ENCODE measurements around the gene PRUNE2. TPM values are rescaled to one million over a fixed set of nuclear protein-coding genes. Genes with fewer than 3 reads are reported as not detected.

PRUNE2 gene
- total RNA-seq, 1 experiment from 2014 or later, result 0.59 TPM

GRCh38 chr9:76581731-76582130 is 324.2 kb downstream of the PRUNE2 start:
- DNase-seq (ENCODE audit: low read depth, low spot score) (no peak), ATAC-seq (no peak)
- BruUV-seq (replicated peaks), result no TSS peak
- Histone ChIP-seq H2AFZ (ENCODE audit: low read depth, low read length, poor library complexity, severe bottlenecking) (no peak overlapping the region), H3K9ac (ENCODE audit: low read length) (no peak overlapping the region), H3K4me2 (ENCODE audit: low read length) (no peak overlapping the region), H3K4me3 (replicated peaks in 1 of 2; ENCODE audit: low read depth in 1 of 2, low read length in 2 of 2) (no peak overlapping the region), H3K36me3 (ENCODE audit: control insufficient read depth in 1 of 2, insufficient read depth in 2 of 2, low read length in 2 of 2) (no peaks in the 10 kb centered on the region), H3K79me2 (ENCODE audit: insufficient read depth, low read length) (no peaks in the 10 kb centered on the region), H3K9me3 (ENCODE audit: control insufficient read depth in 1 of 2, insufficient read depth in 1 of 2, low read depth in 1 of 2, low read length in 2 of 2) (no peaks in the 10 kb centered on the region), H3K9me2 (ENCODE audit: insufficient read depth) (no peaks in the 10 kb centered on the region), H3K27me3 (ENCODE audit: insufficient read depth, low read length) (no peaks in the 10 kb centered on the region), H4K20me1 (ENCODE audit: insufficient read depth) (no peaks in the 10 kb centered on the region), H3K4me1 (ENCODE audit: control insufficient read depth in 1 of 2, insufficient read depth in 2 of 2, low read length in 2 of 2) (no peaks in the 10 kb centered on the region), H3K27ac (ENCODE audit: low read depth, low read length) (no peak overlapping the region)
- RAD21 ChIA-PET (ENCODE audit: low non-redundant PET in 1 of 2, low total read pairs in 2 of 2, uncharacterized antibody in 2 of 2, unreplicated experiment in 2 of 2), result no interaction called here
- POLR2A ChIA-PET, result interaction anchor here (0.6 kb wide), 1 partner anchor 198 kb away, joined by 3 read pairs; no protein-coding TSS in a partner anchor
- intact Hi-C loops (cut with micrococcal nuclease), result no loop called here
- CTCF ChIA-PET, result no interaction called here
- TF ChIP-seq RAD21 (IDR thresholded peaks at IDR 0.05; ENCODE audit: low read depth), result no peak
- TF ChIP-seq TCF7L2 (IDR thresholded peaks at IDR 0.05; ENCODE audit: borderline replicate concordance, extremely low read depth, insufficient read depth, insufficient read length), result no peak
- no peak for TF ChIP-seq POLR2A (IDR thresholded peaks at IDR 0.05; ENCODE audit: borderline replicate concordance, extremely low read depth, insufficient read depth, insufficient read length)
- TF ChIP-seq ZFX (IDR thresholded peaks at IDR 0.05), result no peak
- TF ChIP-seq POLR2AphosphoS5 (IDR thresholded peaks at IDR 0.05; ENCODE audit: low read depth, low read length), result no peak
- no peak for TF ChIP-seq JUND (IDR thresholded peaks at IDR 0.05)
- TF ChIP-seq SRF (IDR thresholded peaks at IDR 0.05; ENCODE audit: low read depth), result no peak
- no peak for TF ChIP-seq ATF3 (IDR thresholded peaks at IDR 0.05)
- TF ChIP-seq ZBTB33 (IDR thresholded peaks at IDR 0.05; ENCODE audit: extremely low read depth, insufficient replicate concordance, low read length), result no peak
- TF ChIP-seq EZH2phosphoT487 (IDR thresholded peaks at IDR 0.05; ENCODE audit: borderline replicate concordance), result no peak

Measured in HCT116 (cell line).